ENCODE data around the gene TENM4. TPM values are rescaled to one million over a fixed set of nuclear protein-coding genes. Genes with fewer than 3 reads are reported as not detected.

The TENM4 gene
- polyA plus RNA-seq, 1 donor from 2014 or later = 16.8 TPM

DNA sequence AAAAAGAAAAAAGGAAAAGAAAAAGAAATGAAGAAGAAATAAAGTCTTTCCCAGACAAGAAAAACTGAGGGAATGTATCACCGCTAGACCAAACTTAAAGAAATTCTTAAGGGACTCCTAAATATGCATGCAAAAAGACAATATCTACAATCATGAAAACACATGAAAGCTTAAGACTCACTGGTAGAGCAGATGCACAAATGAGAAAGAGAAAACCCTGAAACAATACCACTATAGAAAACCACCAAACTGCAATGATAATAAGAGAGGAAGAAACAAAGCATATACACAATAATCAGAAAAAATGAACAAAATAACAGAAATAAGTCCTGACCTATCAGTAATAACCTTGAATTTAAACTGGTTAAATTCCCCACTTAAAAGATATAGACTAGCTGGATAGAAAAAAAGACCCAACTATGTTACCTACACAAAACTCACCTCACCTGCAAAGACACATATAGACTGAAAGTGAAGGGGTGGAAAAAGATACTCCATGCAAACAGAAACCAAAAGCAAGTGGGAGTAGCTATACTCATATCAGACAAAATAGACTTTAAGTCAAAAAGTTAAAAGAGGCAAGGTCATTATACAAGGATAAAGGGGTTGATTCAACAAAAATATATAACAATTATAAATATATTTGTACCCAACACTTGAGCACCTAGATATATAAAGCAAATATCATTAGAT, 804.9 kb downstream of the TENM4 start:
- Histone ChIP-seq H3K36me3 (ENCODE audit: insufficient read depth, low read length) (no peaks in the 10 kb centered on the region), H2AFZ (ENCODE audit: low read depth, low read length) (no peak overlapping the region), H3K27ac (ENCODE audit: low read length) (no peak overlapping the region), H3K9me2 (ENCODE audit: insufficient read depth, low read length) (no peaks in the 10 kb centered on the region), H3K4me3 (ENCODE audit: low read length) (no peak overlapping the region), H3K9ac (ENCODE audit: low read length) (no peak overlapping the region), H3K27me3 (ENCODE audit: insufficient read depth, low read depth, low read length) (no peaks in the 10 kb centered on the region), H3K79me2 (replicated peaks; ENCODE audit: insufficient read depth, low read length) (no peaks in the 10 kb centered on the region), H4K20me1 (ENCODE audit: insufficient read depth) (no peaks in the 10 kb centered on the region), H3K4me2 (ENCODE audit: low read length) (no peak overlapping the region), H3K9me3 (ENCODE audit: low read length) (no peaks in the 10 kb centered on the region), H3F3A (ENCODE audit: insufficient read depth, low read length, poor library complexity, severe bottlenecking) (no peaks in the 10 kb centered on the region)
- TF ChIP-seq, protein P1, sequence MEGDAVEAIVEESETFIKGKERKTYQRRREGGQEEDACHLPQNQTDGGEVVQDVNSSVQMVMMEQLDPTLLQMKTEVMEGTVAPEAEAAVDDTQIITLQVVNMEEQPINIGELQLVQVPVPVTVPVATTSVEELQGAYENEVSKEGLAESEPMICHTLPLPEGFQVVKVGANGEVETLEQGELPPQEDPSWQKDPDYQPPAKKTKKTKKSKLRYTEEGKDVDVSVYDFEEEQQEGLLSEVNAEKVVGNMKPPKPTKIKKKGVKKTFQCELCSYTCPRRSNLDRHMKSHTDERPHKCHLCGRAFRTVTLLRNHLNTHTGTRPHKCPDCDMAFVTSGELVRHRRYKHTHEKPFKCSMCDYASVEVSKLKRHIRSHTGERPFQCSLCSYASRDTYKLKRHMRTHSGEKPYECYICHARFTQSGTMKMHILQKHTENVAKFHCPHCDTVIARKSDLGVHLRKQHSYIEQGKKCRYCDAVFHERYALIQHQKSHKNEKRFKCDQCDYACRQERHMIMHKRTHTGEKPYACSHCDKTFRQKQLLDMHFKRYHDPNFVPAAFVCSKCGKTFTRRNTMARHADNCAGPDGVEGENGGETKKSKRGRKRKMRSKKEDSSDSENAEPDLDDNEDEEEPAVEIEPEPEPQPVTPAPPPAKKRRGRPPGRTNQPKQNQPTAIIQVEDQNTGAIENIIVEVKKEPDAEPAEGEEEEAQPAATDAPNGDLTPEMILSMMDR (IDR thresholded peaks at IDR 0.05; ENCODE audit: poor library complexity, severe bottlenecking) = no peak
- no peak for TF ChIP-seq MXI1 (conservative IDR thresholded peaks at IDR 0.05; ENCODE audit: poor library complexity, severe bottlenecking)
- TF ChIP-seq POLR2AphosphoS5 (IDR thresholded peaks at IDR 0.05) = no peak
- no peak for TF ChIP-seq EP300 (conservative IDR thresholded peaks at IDR 0.05; ENCODE audit: poor library complexity, severe bottlenecking)
- TF ChIP-seq EZH2 (IDR thresholded peaks at IDR 0.05; ENCODE audit: borderline replicate concordance, insufficient read depth, low read length, poor library complexity, severe bottlenecking) = no peak
- TF ChIP-seq, protein P2, sequence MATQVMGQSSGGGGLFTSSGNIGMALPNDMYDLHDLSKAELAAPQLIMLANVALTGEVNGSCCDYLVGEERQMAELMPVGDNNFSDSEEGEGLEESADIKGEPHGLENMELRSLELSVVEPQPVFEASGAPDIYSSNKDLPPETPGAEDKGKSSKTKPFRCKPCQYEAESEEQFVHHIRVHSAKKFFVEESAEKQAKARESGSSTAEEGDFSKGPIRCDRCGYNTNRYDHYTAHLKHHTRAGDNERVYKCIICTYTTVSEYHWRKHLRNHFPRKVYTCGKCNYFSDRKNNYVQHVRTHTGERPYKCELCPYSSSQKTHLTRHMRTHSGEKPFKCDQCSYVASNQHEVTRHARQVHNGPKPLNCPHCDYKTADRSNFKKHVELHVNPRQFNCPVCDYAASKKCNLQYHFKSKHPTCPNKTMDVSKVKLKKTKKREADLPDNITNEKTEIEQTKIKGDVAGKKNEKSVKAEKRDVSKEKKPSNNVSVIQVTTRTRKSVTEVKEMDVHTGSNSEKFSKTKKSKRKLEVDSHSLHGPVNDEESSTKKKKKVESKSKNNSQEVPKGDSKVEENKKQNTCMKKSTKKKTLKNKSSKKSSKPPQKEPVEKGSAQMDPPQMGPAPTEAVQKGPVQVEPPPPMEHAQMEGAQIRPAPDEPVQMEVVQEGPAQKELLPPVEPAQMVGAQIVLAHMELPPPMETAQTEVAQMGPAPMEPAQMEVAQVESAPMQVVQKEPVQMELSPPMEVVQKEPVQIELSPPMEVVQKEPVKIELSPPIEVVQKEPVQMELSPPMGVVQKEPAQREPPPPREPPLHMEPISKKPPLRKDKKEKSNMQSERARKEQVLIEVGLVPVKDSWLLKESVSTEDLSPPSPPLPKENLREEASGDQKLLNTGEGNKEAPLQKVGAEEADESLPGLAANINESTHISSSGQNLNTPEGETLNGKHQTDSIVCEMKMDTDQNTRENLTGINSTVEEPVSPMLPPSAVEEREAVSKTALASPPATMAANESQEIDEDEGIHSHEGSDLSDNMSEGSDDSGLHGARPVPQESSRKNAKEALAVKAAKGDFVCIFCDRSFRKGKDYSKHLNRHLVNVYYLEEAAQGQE (IDR thresholded peaks at IDR 0.05; ENCODE audit: borderline replicate concordance) = no peak
- TF ChIP-seq RAD21 (conservative IDR thresholded peaks at IDR 0.05) = no peak
- TF ChIP-seq SMC3 (conservative IDR thresholded peaks at IDR 0.05; ENCODE audit: poor library complexity) = no peak
- TF ChIP-seq TAF1 (IDR thresholded peaks at IDR 0.05; ENCODE audit: low read depth) = no peak

DNA sequence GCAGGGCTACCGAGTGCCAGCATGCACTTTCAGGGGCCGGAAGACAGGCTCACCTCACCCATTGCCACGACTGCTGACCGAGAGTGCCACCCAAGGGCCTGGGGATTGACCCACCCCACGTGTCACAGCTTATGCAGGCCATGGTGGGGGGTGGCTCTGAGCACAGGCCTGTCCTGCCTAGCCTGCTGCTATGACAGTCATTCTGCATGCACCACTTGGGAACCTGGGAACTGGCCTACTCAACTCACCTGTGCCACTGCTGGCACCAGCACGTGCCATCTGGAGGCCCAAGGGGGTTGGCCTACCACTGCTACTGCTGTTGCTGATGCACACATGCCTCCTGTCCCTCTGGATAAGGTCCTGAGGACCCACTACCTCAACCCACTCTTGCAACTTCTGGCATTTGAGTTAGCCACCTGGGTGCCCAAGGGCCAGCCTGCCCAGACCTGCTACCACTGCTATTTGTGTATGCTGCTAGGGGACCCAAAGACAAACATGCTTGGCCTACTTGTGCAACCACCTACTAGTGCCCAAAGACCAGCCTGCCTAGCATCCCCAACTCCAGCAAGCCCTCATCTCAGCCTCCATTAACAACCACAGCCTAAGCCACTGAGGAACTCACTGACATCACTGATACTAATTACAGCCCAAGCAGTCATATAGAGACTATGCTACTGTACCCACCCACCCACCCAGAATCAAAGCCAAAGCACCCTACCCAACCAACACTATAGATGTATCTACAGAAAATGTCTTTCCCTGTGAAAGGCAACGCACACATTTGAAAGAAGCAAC, 807.1 kb downstream of the TENM4 start:
- no peaks in the 10 kb centered on the region for H3K9me2 ChIP-seq (ENCODE audit: insufficient read depth, low read length)
- H3K9ac ChIP-seq (ENCODE audit: low read length) = no peak overlapping the region
- H3K9me3 ChIP-seq (ENCODE audit: low read length) = peaks cover 6% of the 10 kb centered on the region
- no peaks in the 10 kb centered on the region for H3K27me3 ChIP-seq (ENCODE audit: insufficient read depth, low read depth, low read length)
- no peak overlapping the region for H3K27ac ChIP-seq (ENCODE audit: low read length)
- no peak overlapping the region for H3K4me2 ChIP-seq (ENCODE audit: low read length)
- no peaks in the 10 kb centered on the region for H4K20me1 ChIP-seq (ENCODE audit: insufficient read depth)
- no peaks in the 10 kb centered on the region for H3K36me3 ChIP-seq (ENCODE audit: insufficient read depth, low read length)
- no peaks in the 10 kb centered on the region for H3F3A ChIP-seq (ENCODE audit: insufficient read depth, low read length, poor library complexity, severe bottlenecking)
- TF ChIP-seq RAD21 (conservative IDR thresholded peaks at IDR 0.05) (no peak), EZH2 (IDR thresholded peaks at IDR 0.05; ENCODE audit: borderline replicate concordance, insufficient read depth, low read length, poor library complexity, severe bottlenecking) (no peak), TAF1 (IDR thresholded peaks at IDR 0.05; ENCODE audit: low read depth) (no peak), POLR2AphosphoS5 (IDR thresholded peaks at IDR 0.05) (no peak)
- TF ChIP-seq, protein P1 (IDR thresholded peaks at IDR 0.05; ENCODE audit: poor library complexity, severe bottlenecking) = no peak
- no peak overlapping the region for H2AFZ ChIP-seq (ENCODE audit: low read depth, low read length)
- no peak overlapping the region for H3K4me3 ChIP-seq (ENCODE audit: low read length)
- no peaks in the 10 kb centered on the region for H3K79me2 ChIP-seq (replicated peaks; ENCODE audit: insufficient read depth, low read length)
